GM18520 (cell line): ENCODE measurements around the gene GARIN3.
"Not testable (repeated sequence)": the region's sequence is repeated elsewhere in the genome, so short reads cannot be mapped to it uniquely, and the experiment has no call there.

Experiments used
- ATAC-seq: cut with Tn5 transposase; IDR thresholded peaks from one replicate; pipeline ENCODE4 v1.9.1; 2021; ENCODE audit not compliant: unreplicated experiment

The GARIN3 gene

GRCh38 chr5:157166214-157167213 is at the start of gene GARIN3:
GARIN3 (minus strand) TSS chr5:157166264; CDS start chr5:157166168, 96 bp downstream.
- ATAC-seq, result no peak

- peak; percentile 50 for ATAC-seq
Observed at GRCh38 chr5:157215514-157216167, 49.6 kb upstream of the GARIN3 start.

GRCh38 chr5:157214861-157215513 is 48.9 kb upstream of the GARIN3 start:
- no peak for ATAC-seq

GRCh38 chr5:157214415-157214814 is 48.4 kb upstream of the GARIN3 start:
- no peak for ATAC-seq

- ATAC-seq, result no peak
Observed at GRCh38 chr5:157213527-157214243, 47.6 kb upstream of the GARIN3 start.

- ATAC-seq, result no peak
Observed at GRCh38 chr5:157212307-157212706, 46.2 kb upstream of the GARIN3 start.

GRCh38 chr5:157210652-157211051 is 44.6 kb upstream of the GARIN3 start:
- not testable (repeated sequence) for ATAC-seq

GRCh38 chr5:157205708-157206107 is 39.6 kb upstream of the GARIN3 start:
- ATAC-seq, result no peak

GRCh38 chr5:157204765-157205164 is 38.7 kb upstream of the GARIN3 start:
- ATAC-seq, result no peak

- no peak for ATAC-seq
Observed at GRCh38 chr5:157203417-157203816, 37.4 kb upstream of the GARIN3 start.

GRCh38 chr5:157201857-157202256 is 35.8 kb upstream of the GARIN3 start:
- no peak for ATAC-seq

GRCh38 chr5:157198277-157198986 is 32.4 kb upstream of the GARIN3 start:
- ATAC-seq, result no peak

- no peak for ATAC-seq
Observed at GRCh38 chr5:157197086-157197485, 31.0 kb upstream of the GARIN3 start.

GRCh38 chr5:157196045-157196444 is 30.0 kb upstream of the GARIN3 start:
- no peak for ATAC-seq

- ATAC-seq, result no peak
Observed at GRCh38 chr5:157193699-157194424, 27.8 kb upstream of the GARIN3 start.

GRCh38 chr5:157189223-157189622 is 23.2 kb upstream of the GARIN3 start:
- peak; percentile 65 for ATAC-seq

GRCh38 chr5:157188270-157188669 is 22.2 kb upstream of the GARIN3 start:
- no peak for ATAC-seq

GRCh38 chr5:157187046-157187754 is 21.1 kb upstream of the GARIN3 start:
- ATAC-seq, result no peak
